ENCODE results near the gene PTGIS. TPM values are rescaled to one million over a fixed set of nuclear protein-coding genes. Genes with fewer than 3 reads are reported as not detected.

The PTGIS gene
- polyA plus RNA-seq, 3 donors from 2014 or later: not detected

DNA sequence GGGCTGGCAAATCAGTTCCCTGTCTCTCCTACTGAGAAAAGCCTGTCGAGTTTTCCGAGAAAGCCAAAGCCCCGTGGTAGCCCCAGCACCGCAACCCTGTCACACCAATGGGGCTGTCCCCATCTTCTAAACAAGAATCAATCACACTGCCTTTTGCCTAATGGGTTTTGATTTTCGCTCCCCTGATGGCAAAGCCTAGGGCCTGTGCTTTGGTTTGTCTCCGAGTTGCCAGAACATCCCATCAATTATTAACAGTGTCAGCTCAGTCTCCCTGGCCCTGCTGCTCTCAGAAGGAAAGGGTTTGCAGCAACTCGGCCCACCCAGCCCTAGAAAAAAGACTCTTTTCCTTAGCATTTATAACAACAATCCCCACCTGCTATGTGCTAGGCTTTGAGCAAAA is 89.7 kb downstream of the PTGIS start:
- peaks cover 2 to 34% (median 10%) of the 10 kb centered on the region in 3 donors for H3K27me3 Mint-ChIP-seq (ENCODE audit: low read depth in 3 of 3)
- no peak overlapping the region for H3K4me3 Mint-ChIP-seq
- H3K36me3 Mint-ChIP-seq: no peaks in the 10 kb centered on the region
- H3K4me1 Mint-ChIP-seq: peaks cover 0 to 2% of the 10 kb centered on the region in 2 donors
- peaks cover 0 to 2% (median 0%) of the 10 kb centered on the region in 6 donors for H3K9me3 Mint-ChIP-seq
- no peak overlapping the region for H3K27ac Mint-ChIP-seq
- no peak for DNase-seq

DNA sequence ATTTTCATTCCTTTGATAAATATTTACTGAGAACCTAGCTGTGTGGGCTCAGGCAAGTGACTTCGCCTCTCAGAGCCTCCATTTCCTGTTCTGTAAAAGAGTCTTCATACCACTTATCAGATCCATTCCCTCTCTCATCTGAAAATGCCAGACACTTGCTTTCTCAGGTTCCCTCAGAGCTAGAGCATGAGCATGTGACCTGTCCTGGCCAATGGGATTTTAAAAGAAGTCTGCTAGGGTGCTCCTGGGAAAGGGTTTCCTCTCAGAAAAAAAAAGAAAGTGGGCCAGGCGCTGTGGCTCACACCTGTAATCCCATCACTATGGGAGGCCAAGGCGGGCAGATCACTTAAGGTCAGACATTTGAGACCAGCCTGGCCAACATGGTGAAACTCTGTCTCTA is 90.7 kb downstream of the PTGIS start:
- no peak overlapping the region for H3K4me3 Mint-ChIP-seq
- no peak overlapping the region for H3K27ac Mint-ChIP-seq
- H3K9me3 Mint-ChIP-seq: peaks cover 0 to 2% (median 0%) of the 10 kb centered on the region in 6 donors
- DNase-seq: no peak
- no peaks in the 10 kb centered on the region for H3K36me3 Mint-ChIP-seq
- peaks cover 3 to 36% (median 10%) of the 10 kb centered on the region in 3 donors for H3K27me3 Mint-ChIP-seq (ENCODE audit: low read depth in 3 of 3)
- no peaks in the 10 kb centered on the region for H3K4me1 Mint-ChIP-seq

DNA sequence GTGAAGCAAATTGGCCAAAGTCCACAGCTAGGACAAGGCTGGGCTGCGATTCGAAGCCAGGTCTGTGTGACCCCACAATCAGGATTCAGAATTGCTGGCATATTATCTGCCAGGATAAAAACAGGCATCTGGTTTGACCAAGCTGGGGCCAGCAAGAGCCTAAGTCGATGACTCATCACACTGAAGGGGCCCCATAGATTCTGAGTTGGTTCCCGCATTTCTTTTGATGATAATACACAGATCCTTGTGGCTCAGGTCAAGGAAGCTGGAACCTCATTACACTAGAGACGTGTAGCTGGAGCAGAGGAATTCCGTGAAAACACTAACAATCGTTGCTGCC is 92.0 kb downstream of the PTGIS start:
- Mint-ChIP-seq H3K4me1 (no peaks in the 10 kb centered on the region), H3K4me3 (no peak overlapping the region), H3K36me3 (no peaks in the 10 kb centered on the region), H3K9me3 (peaks cover 0 to 2% (median 0%) of the 10 kb centered on the region in 6 donors), H3K27ac (no peak overlapping the region), H3K27me3 (ENCODE audit: low read depth in 3 of 3) (peaks cover 4 to 34% (median 5%) of the 10 kb centered on the region in 3 donors)
- DNase-seq: no peak

DNA sequence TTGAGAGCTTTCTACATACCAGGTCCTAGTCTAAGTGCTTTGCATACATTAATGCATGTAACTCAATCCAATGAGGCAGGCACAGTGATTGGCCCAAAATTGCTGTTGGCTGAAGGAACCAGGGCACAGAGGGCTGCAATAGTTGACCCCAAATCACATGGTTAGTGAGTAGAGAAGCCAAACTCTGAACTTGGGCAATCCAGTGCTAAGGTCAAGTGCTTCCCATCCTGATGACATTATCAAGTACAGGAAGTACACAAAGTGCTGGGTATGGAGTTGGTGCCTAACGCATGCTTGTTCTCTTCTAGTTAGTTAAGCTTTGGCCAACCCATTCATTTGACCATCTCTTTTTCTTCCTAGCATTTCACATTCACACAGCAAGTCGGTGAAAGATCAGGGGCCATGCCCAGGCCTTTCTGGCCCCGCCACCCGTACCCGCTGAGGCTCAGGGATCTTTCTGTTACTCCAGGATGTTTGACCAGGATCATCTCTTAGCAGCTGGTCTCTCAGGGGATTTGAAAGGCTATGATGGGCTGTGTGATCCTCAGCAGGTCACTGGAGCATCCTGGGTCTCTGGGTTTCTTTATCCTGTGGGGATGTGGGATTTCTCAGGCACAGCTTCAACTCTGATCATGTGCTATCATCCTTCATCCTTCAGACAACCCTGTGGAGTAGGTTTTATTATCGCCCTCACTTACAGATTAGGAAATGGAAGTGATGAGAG is 92.5 kb downstream of the PTGIS start:
- Mint-ChIP-seq H3K36me3 (no peaks in the 10 kb centered on the region), H3K4me1 (no peaks in the 10 kb centered on the region), H3K27ac (no peak overlapping the region), H3K9me3 (peaks cover 0 to 2% (median 0%) of the 10 kb centered on the region in 6 donors), H3K4me3 (no peak overlapping the region), H3K27me3 (ENCODE audit: low read depth in 3 of 3) (peaks cover 2 to 29% (median 5%) of the 10 kb centered on the region in 3 donors)
- DNase-seq: no peak

DNA sequence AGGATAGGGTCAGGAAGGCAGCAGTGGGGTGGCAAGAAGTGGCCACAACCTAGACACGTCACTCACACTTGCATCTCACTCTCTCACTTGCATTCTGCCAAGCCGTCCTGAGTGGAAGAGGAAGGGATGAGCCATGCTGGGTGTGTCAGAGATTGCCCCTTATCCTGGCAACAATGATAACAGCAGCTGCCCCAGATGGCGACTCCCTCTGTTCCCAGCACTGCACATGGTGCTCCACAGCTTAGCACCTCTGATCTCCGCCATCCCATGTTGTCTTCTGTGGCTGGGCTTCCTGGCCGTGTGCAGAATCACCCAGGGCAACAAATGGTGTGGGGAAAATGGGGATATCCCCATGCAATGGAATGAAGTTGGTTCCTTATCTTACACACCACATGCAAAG is 96.5 kb downstream of the PTGIS start:
- H3K36me3 Mint-ChIP-seq: no peaks in the 10 kb centered on the region
- no peak overlapping the region for H3K27ac Mint-ChIP-seq
- DNase-seq: no peak
- H3K4me3 Mint-ChIP-seq: no peak overlapping the region
- H3K4me1 Mint-ChIP-seq: no peaks in the 10 kb centered on the region
- H3K9me3 Mint-ChIP-seq: no peaks in the 10 kb centered on the region
- peaks cover 2 to 29% (median 10%) of the 10 kb centered on the region in 3 donors for H3K27me3 Mint-ChIP-seq (ENCODE audit: low read depth in 3 of 3)

DNA sequence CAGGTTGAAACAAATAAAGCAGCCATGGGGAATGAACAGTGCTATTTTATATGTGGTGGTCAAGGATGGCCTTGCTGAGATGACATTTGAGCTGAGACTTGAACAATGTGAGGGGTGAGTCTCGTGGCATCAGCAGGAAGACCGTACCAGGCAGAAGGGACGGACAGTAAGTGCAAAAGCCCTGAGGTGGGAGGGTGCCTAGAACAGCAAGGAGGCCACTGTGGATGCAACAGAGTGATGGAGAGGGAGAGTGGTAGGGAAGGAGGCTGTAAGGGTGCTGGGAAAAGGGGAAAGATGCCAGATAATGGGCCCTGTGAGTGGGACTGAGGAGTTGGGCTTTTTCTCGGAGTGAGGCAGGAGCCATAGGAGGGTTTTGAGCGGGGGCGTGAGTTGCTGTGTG is 97.0 kb downstream of the PTGIS start:
- Mint-ChIP-seq H3K27me3 (ENCODE audit: low read depth in 3 of 3) (peaks cover 2 to 29% (median 10%) of the 10 kb centered on the region in 3 donors), H3K36me3 (no peaks in the 10 kb centered on the region), H3K4me3 (no peak overlapping the region), H3K9me3 (no peaks in the 10 kb centered on the region), H3K27ac (no peak overlapping the region), H3K4me1 (no peaks in the 10 kb centered on the region)
- DNase-seq: no peak

DNA sequence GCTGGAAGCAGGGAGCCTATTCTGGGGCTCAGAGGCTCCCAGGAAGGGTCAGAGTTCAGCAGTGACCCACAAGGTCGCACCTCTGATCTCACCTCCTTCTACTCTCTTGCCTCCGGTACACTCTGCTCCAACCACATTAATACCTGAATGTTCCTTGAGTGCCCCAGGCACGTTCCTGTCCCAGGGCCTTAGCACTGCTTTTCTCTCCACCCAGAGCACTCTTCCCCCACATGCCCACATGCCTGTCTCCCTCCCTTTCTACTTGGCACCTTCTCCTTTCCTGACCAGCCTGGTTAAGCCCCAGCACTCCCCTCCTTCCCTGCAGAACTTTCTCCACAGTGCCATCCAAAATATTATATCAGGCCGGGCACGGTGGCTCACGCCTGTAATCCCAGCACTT is 98.9 kb downstream of the PTGIS start:
- H3K4me3 Mint-ChIP-seq: no peak overlapping the region
- H3K27me3 Mint-ChIP-seq (ENCODE audit: low read depth in 3 of 3): peaks cover 0 to 19% (median 10%) of the 10 kb centered on the region in 3 donors
- H3K36me3 Mint-ChIP-seq: no peaks in the 10 kb centered on the region
- H3K4me1 Mint-ChIP-seq: no peaks in the 10 kb centered on the region
- no peak overlapping the region for H3K27ac Mint-ChIP-seq
- DNase-seq: no peak
- H3K9me3 Mint-ChIP-seq: no peaks in the 10 kb centered on the region

DNA sequence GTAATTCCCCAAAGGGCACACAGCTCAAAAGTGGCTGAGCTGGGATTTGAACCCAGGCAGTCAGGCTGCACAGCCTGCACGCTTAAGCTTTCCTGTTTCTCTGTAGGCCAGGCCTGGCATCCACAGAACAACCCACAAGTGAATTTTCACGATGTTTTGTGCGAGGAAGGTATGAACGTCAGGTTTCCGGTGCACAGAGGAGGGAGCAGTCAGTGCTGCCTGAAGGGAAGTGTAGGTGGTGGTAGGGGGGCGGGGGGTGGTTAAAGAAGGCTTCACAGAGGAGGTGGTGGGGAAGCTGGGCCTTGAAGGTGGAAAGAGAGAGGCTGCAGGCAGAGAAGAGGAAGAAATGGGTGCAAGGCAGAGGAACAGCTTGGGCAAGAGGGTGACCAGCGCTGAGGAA is 99.5 kb downstream of the PTGIS start:
- no peak overlapping the region for H3K4me3 Mint-ChIP-seq
- no peak overlapping the region for H3K27ac Mint-ChIP-seq
- no peaks in the 10 kb centered on the region for H3K4me1 Mint-ChIP-seq
- H3K27me3 Mint-ChIP-seq (ENCODE audit: low read depth in 3 of 3): peaks cover 0 to 19% (median 10%) of the 10 kb centered on the region in 3 donors
- H3K9me3 Mint-ChIP-seq: no peaks in the 10 kb centered on the region
- no peaks in the 10 kb centered on the region for H3K36me3 Mint-ChIP-seq
- no peak for DNase-seq

DNA sequence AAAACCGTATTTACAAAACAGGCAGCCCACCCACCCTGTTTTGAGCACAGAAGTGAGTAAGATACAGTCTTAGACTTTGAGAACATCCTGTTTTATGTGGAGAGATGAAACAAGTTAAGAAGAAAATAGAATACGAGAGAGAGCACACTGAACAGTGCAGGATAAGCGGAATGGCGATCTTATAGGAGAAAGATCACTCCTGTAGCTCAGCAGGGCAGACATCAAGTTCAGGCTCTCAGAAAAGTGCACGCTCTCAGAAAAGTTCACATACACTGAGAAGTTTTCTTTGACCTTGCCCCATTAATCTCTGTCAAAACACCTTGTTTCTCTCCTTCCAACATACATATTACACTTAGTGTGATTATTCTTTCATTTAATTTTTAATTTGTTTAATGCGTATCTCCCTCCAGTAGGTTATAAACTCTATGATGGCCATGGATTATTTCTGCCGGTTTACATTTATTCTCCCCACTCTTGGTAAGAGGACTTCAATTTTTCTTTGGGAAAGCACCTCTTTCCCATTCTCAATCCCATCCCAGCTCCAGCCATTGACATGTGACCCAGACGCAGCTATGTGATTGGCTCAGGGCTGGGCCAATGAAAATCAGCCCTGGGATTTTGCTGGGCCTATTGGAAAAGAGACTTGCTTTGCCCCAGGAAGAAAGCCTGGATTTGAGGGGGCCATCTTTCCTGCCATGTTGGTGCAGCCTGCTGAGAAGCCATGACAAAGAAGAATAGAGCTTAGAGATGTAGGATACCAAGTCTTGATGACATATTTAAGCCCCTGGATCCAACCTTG is 101.6 kb downstream of the PTGIS start:
- no peaks in the 10 kb centered on the region for H3K36me3 Mint-ChIP-seq
- no peak overlapping the region for H3K27ac Mint-ChIP-seq
- DNase-seq: no peak
- H3K4me3 Mint-ChIP-seq: no peak overlapping the region
- no peaks in the 10 kb centered on the region for H3K9me3 Mint-ChIP-seq
- no peaks in the 10 kb centered on the region for H3K4me1 Mint-ChIP-seq
- peaks cover 0 to 16% (median 9%) of the 10 kb centered on the region in 3 donors for H3K27me3 Mint-ChIP-seq (ENCODE audit: low read depth in 3 of 3)

DNA sequence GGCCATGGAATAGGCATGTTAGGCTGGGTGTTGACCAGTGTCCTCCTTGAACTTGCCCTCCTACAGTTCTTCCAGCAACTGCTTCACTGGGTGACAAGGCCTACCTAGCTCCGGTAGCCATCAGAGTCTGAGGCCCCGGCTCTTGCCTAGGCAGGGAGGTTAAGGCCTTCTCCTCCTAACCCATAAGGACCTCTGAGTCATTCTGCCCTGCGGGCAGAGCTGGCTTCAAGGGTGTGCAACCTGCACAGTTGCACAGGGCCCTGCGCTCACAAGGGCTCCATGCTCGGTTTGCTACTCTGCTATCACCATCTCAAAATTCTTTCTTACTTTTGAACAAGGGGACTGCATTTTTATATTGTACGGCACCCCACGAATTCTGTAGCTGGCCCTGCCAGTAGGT is 103.4 kb downstream of the PTGIS start:
- no peaks in the 10 kb centered on the region for H3K9me3 Mint-ChIP-seq
- H3K27me3 Mint-ChIP-seq (ENCODE audit: low read depth in 3 of 3): peaks cover 0 to 12% (median 9%) of the 10 kb centered on the region in 3 donors
- no peaks in the 10 kb centered on the region for H3K36me3 Mint-ChIP-seq
- no peaks in the 10 kb centered on the region for H3K4me1 Mint-ChIP-seq
- DNase-seq: no peak
- H3K4me3 Mint-ChIP-seq: no peak overlapping the region
- H3K27ac Mint-ChIP-seq: no peak overlapping the region

DNA sequence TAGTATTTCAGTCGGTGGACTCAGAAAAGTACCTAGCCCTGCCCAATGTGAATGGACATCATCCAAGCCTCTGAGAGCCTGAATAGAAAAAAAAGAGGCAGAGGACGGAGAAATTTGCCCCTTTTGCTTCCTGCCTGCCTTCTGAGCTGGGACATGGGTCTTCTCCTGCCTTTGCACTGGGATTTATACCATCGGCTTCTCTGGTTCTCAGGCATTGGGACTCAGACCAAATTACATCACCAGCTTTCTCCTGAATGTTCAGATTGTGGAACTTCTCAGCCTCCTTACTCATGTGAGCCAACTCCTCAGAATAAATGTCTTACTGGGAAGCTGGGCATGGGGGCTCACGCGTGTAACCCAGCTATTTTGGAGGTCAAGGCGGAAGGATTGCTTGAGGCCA is 105.3 kb downstream of the PTGIS start:
- H3K27me3 Mint-ChIP-seq (ENCODE audit: low read depth in 3 of 3): peaks cover 0 to 9% (median 7%) of the 10 kb centered on the region in 3 donors
- H3K9me3 Mint-ChIP-seq: no peaks in the 10 kb centered on the region
- H3K4me3 Mint-ChIP-seq: no peak overlapping the region
- DNase-seq: no peak
- no peak overlapping the region for H3K27ac Mint-ChIP-seq
- H3K4me1 Mint-ChIP-seq: no peaks in the 10 kb centered on the region
- H3K36me3 Mint-ChIP-seq: no peaks in the 10 kb centered on the region

DNA sequence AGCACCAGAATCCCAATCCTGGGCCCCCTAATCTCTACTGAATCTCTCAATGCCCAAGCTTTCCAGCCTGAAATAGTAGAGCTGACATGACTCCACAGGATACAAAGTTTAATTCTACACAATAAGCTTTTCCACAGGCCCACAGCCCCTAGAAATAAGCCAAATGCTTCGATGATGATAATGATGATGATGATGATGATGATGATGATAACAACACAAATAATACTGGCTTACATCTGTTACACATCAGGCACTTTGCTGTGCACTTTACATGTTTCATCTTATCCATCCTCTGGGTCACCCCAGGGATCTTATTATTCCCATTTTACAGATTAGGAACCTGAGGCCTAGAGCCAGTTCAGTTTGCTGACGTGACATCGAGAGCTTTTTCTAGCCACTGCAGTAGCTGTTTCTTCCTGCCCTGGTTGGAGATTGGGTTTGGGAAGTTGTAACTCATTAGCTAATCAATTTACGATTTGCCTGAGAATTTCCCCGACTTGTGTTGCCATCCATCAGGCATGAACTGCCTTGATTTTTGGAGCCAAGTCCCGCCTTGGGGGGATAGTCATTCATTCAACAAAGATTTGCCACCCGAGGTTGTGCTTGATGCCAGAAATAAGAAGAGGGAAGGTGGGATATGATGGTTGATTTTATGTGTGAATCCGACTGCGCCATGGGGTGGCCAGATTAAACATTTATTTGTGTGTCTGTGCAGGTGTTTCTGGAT is 105.9 kb downstream of the PTGIS start:
- Mint-ChIP-seq H3K4me1 (no peaks in the 10 kb centered on the region), H3K36me3 (no peaks in the 10 kb centered on the region), H3K9me3 (no peaks in the 10 kb centered on the region), H3K27me3 (ENCODE audit: low read depth in 3 of 3) (peaks cover 0 to 9% (median 7%) of the 10 kb centered on the region in 3 donors), H3K27ac (no peak overlapping the region), H3K4me3 (no peak overlapping the region)
- DNase-seq: no peak

DNA sequence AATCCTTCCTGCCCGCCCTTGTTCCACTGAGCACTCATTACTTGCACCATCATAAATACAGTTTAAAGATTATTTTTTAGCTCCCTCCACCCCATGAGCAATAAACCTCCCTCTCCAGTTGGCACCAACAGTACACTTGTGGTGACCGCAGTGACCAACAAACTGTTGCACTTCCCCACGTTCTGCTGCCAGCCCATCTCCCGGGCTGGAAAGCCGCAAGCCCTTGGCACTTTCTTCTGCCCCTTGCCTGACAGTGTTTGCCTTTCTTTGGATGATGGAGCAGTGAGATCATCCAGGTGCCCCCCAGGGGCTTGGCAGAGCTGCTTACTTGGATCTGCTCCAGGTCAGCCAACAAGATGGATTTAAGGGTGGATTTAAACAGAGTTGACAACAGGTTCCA is 107.0 kb downstream of the PTGIS start:
- Mint-ChIP-seq H3K4me1 (no peaks in the 10 kb centered on the region), H3K9me3 (no peaks in the 10 kb centered on the region), H3K27ac (no peak overlapping the region), H3K4me3 (no peak overlapping the region), H3K27me3 (ENCODE audit: low read depth in 3 of 3) (peaks cover 0 to 12% (median 9%) of the 10 kb centered on the region in 3 donors), H3K36me3 (no peaks in the 10 kb centered on the region)
- DNase-seq: no peak

DNA sequence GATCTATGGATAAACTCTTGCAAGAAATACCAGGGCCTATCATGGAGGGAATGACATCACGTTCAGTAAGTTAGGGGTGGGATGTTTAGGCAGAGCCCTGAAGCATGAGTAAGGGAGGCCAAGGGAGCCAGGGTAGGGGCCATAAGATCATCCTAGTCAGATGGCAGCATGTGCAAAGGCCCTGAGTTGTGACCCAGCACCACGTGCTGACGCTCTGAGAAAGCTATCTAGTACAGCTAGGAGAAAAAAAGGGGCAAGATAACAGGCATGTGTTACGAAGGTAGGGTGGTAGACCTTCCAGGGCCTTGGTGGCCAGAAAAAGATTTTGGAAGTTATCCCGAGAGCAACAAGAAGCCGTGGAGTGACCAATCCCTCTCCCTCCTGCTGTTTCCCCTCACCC is 107.8 kb downstream of the PTGIS start:
- H3K36me3 Mint-ChIP-seq: no peaks in the 10 kb centered on the region
- H3K4me1 Mint-ChIP-seq: no peaks in the 10 kb centered on the region
- H3K27ac Mint-ChIP-seq: no peak overlapping the region
- DNase-seq: no peak
- peaks cover 0 to 14% (median 9%) of the 10 kb centered on the region in 3 donors for H3K27me3 Mint-ChIP-seq (ENCODE audit: low read depth in 3 of 3)
- no peaks in the 10 kb centered on the region for H3K9me3 Mint-ChIP-seq
- no peak overlapping the region for H3K4me3 Mint-ChIP-seq
